Activated CD4-positive, alpha-beta memory T cell treated with anti-CD3 and anti-CD28 coated beads, Interleukin-2, amount 10 ng/mL, durations not matched to agents 7 days and 5 days (primary cell): ENCODE measurements around the gene CACNA2D3. TPM values are rescaled to one million over a fixed set of nuclear protein-coding genes. Genes with fewer than 3 reads are reported as not detected.
"Not testable (repeated sequence)": the region's sequence is repeated elsewhere in the genome, so short reads cannot be mapped to it uniquely, and the experiment has no call there.

Experiments
- CTCF ChIA-PET: fragments of 350-600 bp; sonication (Branson Sonifier 250); formaldehyde crosslinking; loops from one replicate; lab custom pipeline; 2021; ENCODE audit warnings: antibody characterized with exemption, inconsistent platforms; lab: Charles Lee
- POLR2A ChIA-PET: fragments of 350-600 bp; sonication (Branson Sonifier 250); formaldehyde crosslinking; loops from one replicate; lab custom pipeline; 2021; ENCODE audit warnings: antibody characterized with exemption; lab: Charles Lee
- DNase-seq: peaks from one replicate; pipeline ENCODE4 v3.0.0-alpha.2; 2020
- H3K27ac Mint-ChIP-seq: one replicate; pipeline ENCODE4 v1.8.0; 2021; ENCODE audit warnings: mild to moderate bottlenecking, mixed read lengths
- H3K27me3 Mint-ChIP-seq: one replicate; pipeline ENCODE4 v1.8.0; 2021; ENCODE audit warnings: mixed read lengths
- H3K36me3 Mint-ChIP-seq: one replicate; pipeline ENCODE4 v1.8.0; 2021; ENCODE audit warnings: low read depth, mixed read lengths
- H3K4me1 Mint-ChIP-seq: one replicate; pipeline ENCODE4 v1.8.0; 2021; ENCODE audit warnings: mixed read lengths
- H3K4me3 Mint-ChIP-seq: one replicate; pipeline ENCODE4 v1.8.0; 2021; ENCODE audit warnings: mild to moderate bottlenecking, mixed read lengths
- H3K9me3 Mint-ChIP-seq: one replicate; pipeline ENCODE4 v1.8.0; 2021; ENCODE audit warnings: mixed read lengths
- total RNA-seq, 2 experiments: library from RNA; stranded (reverse); gene quantifications; one replicate each; pipeline ENCODE4 v1.2.3, GENCODE V29; 2021

CACNA2D3 gene
- total RNA-seq, 2 experiments from 2014 or later = not detected

- H3K36me3 Mint-ChIP-seq = no peaks in the 10 kb centered on the region
- H3K27me3 Mint-ChIP-seq = no peaks in the 10 kb centered on the region
- DNase-seq = no peak
- H3K4me1 Mint-ChIP-seq = no peaks in the 10 kb centered on the region
- ChIA-PET POLR2A (no interaction called here), CTCF (no interaction called here)
- H3K9me3 Mint-ChIP-seq = peaks cover 2% of the 10 kb centered on the region
- H3K27ac Mint-ChIP-seq = no peak overlapping the region
- no peak overlapping the region for H3K4me3 Mint-ChIP-seq
These were observed 839.8 kb downstream of the CACNA2D3 start for GRCh38 chr3:54962200-54962599.

- H3K4me1 Mint-ChIP-seq = no peaks in the 10 kb centered on the region
- peaks cover 2% of the 10 kb centered on the region for H3K9me3 Mint-ChIP-seq
- no peaks in the 10 kb centered on the region for H3K36me3 Mint-ChIP-seq
- no peak overlapping the region for H3K27ac Mint-ChIP-seq
- H3K27me3 Mint-ChIP-seq = no peaks in the 10 kb centered on the region
- ChIA-PET CTCF (no interaction called here), POLR2A (no interaction called here)
- H3K4me3 Mint-ChIP-seq = no peak overlapping the region
- DNase-seq = no peak
These were observed 841.3 kb downstream of the CACNA2D3 start for GRCh38 chr3:54963641-54964040.

GRCh38 chr3:54964081-54964480 is 841.7 kb downstream of the CACNA2D3 start:
- CTCF ChIA-PET = no interaction called here
- H3K27me3 Mint-ChIP-seq = no peaks in the 10 kb centered on the region
- H3K36me3 Mint-ChIP-seq = no peaks in the 10 kb centered on the region
- H3K9me3 Mint-ChIP-seq = peaks cover 2% of the 10 kb centered on the region
- no peaks in the 10 kb centered on the region for H3K4me1 Mint-ChIP-seq
- no peak overlapping the region for H3K27ac Mint-ChIP-seq
- POLR2A ChIA-PET = no interaction called here
- H3K4me3 Mint-ChIP-seq = no peak overlapping the region
- DNase-seq = no peak

- H3K4me1 Mint-ChIP-seq = no peaks in the 10 kb centered on the region
- DNase-seq = no peak
- H3K36me3 Mint-ChIP-seq = no peaks in the 10 kb centered on the region
- ChIA-PET CTCF (no interaction called here), POLR2A (no interaction called here)
- H3K4me3 Mint-ChIP-seq = no peak overlapping the region
- H3K27me3 Mint-ChIP-seq = no peaks in the 10 kb centered on the region
- peaks cover 2% of the 10 kb centered on the region for H3K9me3 Mint-ChIP-seq
- H3K27ac Mint-ChIP-seq = no peak overlapping the region
These were observed 843.4 kb downstream of the CACNA2D3 start for GRCh38 chr3:54965746-54966145.

- Mint-ChIP-seq H3K4me3 (no peak overlapping the region), H3K36me3 (no peaks in the 10 kb centered on the region), H3K9me3 (peaks cover 2% of the 10 kb centered on the region), H3K27me3 (no peaks in the 10 kb centered on the region), H3K27ac (no peak overlapping the region), H3K4me1 (no peaks in the 10 kb centered on the region)
- DNase-seq = no peak
- POLR2A ChIA-PET = no interaction called here
- CTCF ChIA-PET = no interaction called here
These were observed 844.6 kb downstream of the CACNA2D3 start for GRCh38 chr3:54966979-54967378.

- Mint-ChIP-seq H3K27me3 (no peaks in the 10 kb centered on the region), H3K4me3 (no peak overlapping the region), H3K9me3 (peaks cover 2% of the 10 kb centered on the region), H3K36me3 (no peaks in the 10 kb centered on the region), H3K4me1 (no peaks in the 10 kb centered on the region), H3K27ac (no peak overlapping the region)
- ChIA-PET POLR2A (no interaction called here), CTCF (interaction anchor here (0.5 kb wide), 1 partner anchor 1889 kb away, joined by 3 read pairs; no protein-coding TSS in a partner anchor)
- DNase-seq = no peak
These were observed 845.4 kb downstream of the CACNA2D3 start for GRCh38 chr3:54967731-54968161.

GRCh38 chr3:54968546-54969172 is 846.3 kb downstream of the CACNA2D3 start:
- Mint-ChIP-seq H3K4me1 (no peaks in the 10 kb centered on the region), H3K36me3 (no peaks in the 10 kb centered on the region), H3K4me3 (no peak overlapping the region), H3K27me3 (no peaks in the 10 kb centered on the region), H3K27ac (no peak overlapping the region), H3K9me3 (peaks cover under 1% of the 10 kb centered on the region)
- no peak for DNase-seq
- POLR2A ChIA-PET = no interaction called here
- CTCF ChIA-PET = interaction anchor here (0.5 kb wide), 1 partner anchor 1888 kb away, joined by 3 read pairs; no protein-coding TSS in a partner anchor

- Mint-ChIP-seq H3K4me3 (no peak overlapping the region), H3K27me3 (no peaks in the 10 kb centered on the region), H3K4me1 (no peaks in the 10 kb centered on the region), H3K36me3 (no peaks in the 10 kb centered on the region), H3K27ac (no peak overlapping the region), H3K9me3 (no peaks in the 10 kb centered on the region)
- no peak for DNase-seq
- ChIA-PET CTCF (no interaction called here), POLR2A (no interaction called here)
These were observed 847.3 kb downstream of the CACNA2D3 start for GRCh38 chr3:54969652-54970051.

GRCh38 chr3:54970895-54971294 is 848.5 kb downstream of the CACNA2D3 start:
- DNase-seq = no peak
- Mint-ChIP-seq H3K27me3 (no peaks in the 10 kb centered on the region), H3K4me1 (no peaks in the 10 kb centered on the region), H3K4me3 (no peak overlapping the region), H3K9me3 (no peaks in the 10 kb centered on the region), H3K36me3 (no peaks in the 10 kb centered on the region), H3K27ac (no peak overlapping the region)
- ChIA-PET POLR2A (no interaction called here), CTCF (no interaction called here)

GRCh38 chr3:54977439-54977838 is 855.1 kb downstream of the CACNA2D3 start:
- Mint-ChIP-seq H3K27me3 (no peaks in the 10 kb centered on the region), H3K9me3 (peaks cover 4% of the 10 kb centered on the region), H3K27ac (no peak overlapping the region), H3K4me3 (no peak overlapping the region), H3K4me1 (no peaks in the 10 kb centered on the region), H3K36me3 (no peaks in the 10 kb centered on the region)
- no peak for DNase-seq
- CTCF ChIA-PET = no interaction called here
- POLR2A ChIA-PET = no interaction called here

- H3K9me3 Mint-ChIP-seq, H3K27ac Mint-ChIP-seq, H3K4me1 Mint-ChIP-seq, CTCF ChIA-PET, H3K4me3 Mint-ChIP-seq, H3K27me3 Mint-ChIP-seq, DNase-seq, H3K36me3 Mint-ChIP-seq, POLR2A ChIA-PET: not testable (repeated sequence)
These were observed 855.6 kb downstream of the CACNA2D3 start for GRCh38 chr3:54977946-54978345.

- H3K27ac Mint-ChIP-seq = no peak overlapping the region
- CTCF ChIA-PET = no interaction called here
- no peak for DNase-seq
- POLR2A ChIA-PET = no interaction called here
- H3K27me3 Mint-ChIP-seq = no peaks in the 10 kb centered on the region
- no peaks in the 10 kb centered on the region for H3K36me3 Mint-ChIP-seq
- H3K9me3 Mint-ChIP-seq = peaks cover 15% of the 10 kb centered on the region
- no peaks in the 10 kb centered on the region for H3K4me1 Mint-ChIP-seq
- no peak overlapping the region for H3K4me3 Mint-ChIP-seq
These were observed 860.5 kb downstream of the CACNA2D3 start for GRCh38 chr3:54982807-54983206.

GRCh38 chr3:54983266-54984099 is 861.1 kb downstream of the CACNA2D3 start:
- ChIA-PET POLR2A (no interaction called here), CTCF (no interaction called here)
- H3K27ac Mint-ChIP-seq = no peak overlapping the region
- no peaks in the 10 kb centered on the region for H3K36me3 Mint-ChIP-seq
- H3K4me3 Mint-ChIP-seq = no peak overlapping the region
- no peaks in the 10 kb centered on the region for H3K27me3 Mint-ChIP-seq
- DNase-seq = no peak
- H3K9me3 Mint-ChIP-seq = peaks cover 15% of the 10 kb centered on the region
- H3K4me1 Mint-ChIP-seq = no peaks in the 10 kb centered on the region
